Activated CD4-positive, alpha-beta T cell treated with anti-CD3 and anti-CD28 coated beads for 24 hours (primary cell): Measurements from ENCODE around the gene HSD3B1.
"Not testable (repeated sequence)": the region's sequence is repeated elsewhere in the genome, so short reads cannot be mapped to it uniquely, and the experiment has no call there.

Experiments
- DNase-seq, 2 donors: peaks; one replicate each; pipeline ENCODE4 v3.0.0-alpha.2; 2020; ENCODE audit warnings: low read depth in 2 of 2

HSD3B1 gene

GRCh38 chr1:119553302-119554071 is 46.5 kb downstream of the HSD3B1 start:
- DNase-seq = not testable (repeated sequence)

DNA sequence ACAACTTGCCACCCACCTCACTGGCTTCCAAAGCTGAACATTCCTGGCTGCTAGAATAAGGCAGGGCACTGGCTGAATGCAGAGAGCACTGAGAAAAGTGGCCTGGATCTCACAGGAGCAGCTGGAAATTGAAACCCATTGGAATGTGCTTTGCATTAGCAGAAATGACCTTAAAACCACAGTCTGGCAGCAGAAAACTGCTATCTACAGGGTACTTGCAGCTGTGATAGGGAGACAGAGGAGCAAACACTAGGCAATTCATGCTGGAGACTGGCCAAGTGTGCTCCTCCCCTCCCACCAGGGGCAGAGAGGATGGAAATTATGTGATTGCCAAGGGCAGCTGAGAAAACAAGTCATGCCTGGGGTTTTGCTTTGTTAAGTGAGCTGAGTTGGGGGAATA is 47.2 kb downstream of the HSD3B1 start:
- DNase-seq = no peak

DNA sequence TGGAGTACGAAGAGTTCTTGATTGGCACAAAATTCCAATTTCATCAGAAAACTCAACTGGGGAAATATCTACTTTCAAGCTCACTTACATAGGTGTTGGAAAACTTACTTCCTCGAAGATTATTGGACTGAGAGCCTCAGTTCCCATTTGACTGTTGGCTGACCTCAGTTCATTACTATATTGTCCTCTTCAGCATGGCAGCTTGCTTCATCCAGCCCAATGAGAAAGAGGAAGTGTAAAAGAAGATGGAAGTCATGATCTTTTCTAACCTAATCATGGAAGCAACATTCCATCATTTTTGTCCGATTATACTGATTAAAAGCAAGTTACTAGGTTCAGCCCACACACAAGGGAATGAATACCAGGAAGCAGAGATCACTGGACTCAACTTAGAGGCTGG is 49.4 kb downstream of the HSD3B1 start:
- DNase-seq = no peak

GRCh38 chr1:119560402-119560801 is 53.4 kb downstream of the HSD3B1 start:
- DNase-seq = not testable (repeated sequence)

GRCh38 chr1:119564548-119564947 is 57.5 kb downstream of the HSD3B1 start:
- DNase-seq = no peak
